IMR-90 (cell line): ENCODE measurements around the gene SLC6A7. TPM values are rescaled to one million over a fixed set of nuclear protein-coding genes. Genes with fewer than 3 reads are reported as not detected.

ENCODE experiments used
- ATAC-seq: fragments of 200-7000 bp; cut with Tn5 transposase; 2 replicates; pipeline ENCODE4 v1.9.1; 2020; ENCODE audit warnings: low read depth, mild to moderate bottlenecking, moderate library complexity
- BruUV-seq: library from RNA; stranded (reverse); fragments of 400-500 nt; replicated peaks from 2 replicates; lab custom pipeline; 2021; lab: Mats Ljungman, UMichigan
- CTCF ChIA-PET: fragments of 300-600 bp; formaldehyde crosslinking; extraction: SDS; loops from one replicate; lab custom pipeline; 2021; ENCODE audit warnings: antibody characterized with exemption; lab: Yijun Ruan, JAX
- POLR2A ChIA-PET: fragments of 300-600 bp; sonication (Branson Sonifier 250); formaldehyde crosslinking; loops from one replicate; lab custom pipeline; 2022; ENCODE audit warnings: antibody characterized with exemption; ENCODE audit not compliant: unreplicated experiment; lab: Charles Lee
- DNase-seq: peaks from one replicate; pipeline ENCODE4 v3.0.0; 2013
- H2AFZ ChIP-seq: replicated peaks from 2 replicates; pipeline ENCODE3; 2013; ENCODE audit warnings: low read length, mild to moderate bottlenecking; ENCODE audit not compliant: poor library complexity
- H2AK5ac ChIP-seq: 2 replicates; pipeline ENCODE4 v1.6.1; 2013; ENCODE audit warnings: low read depth, low read length, inconsistent platforms
- H2AK9ac ChIP-seq: replicated peaks from 2 replicates; pipeline ENCODE3; 2013; ENCODE audit warnings: mild to moderate bottlenecking, low read depth, low read length, moderate library complexity; ENCODE audit not compliant: poor library complexity
- H2BK120ac ChIP-seq: 2 replicates; pipeline ENCODE4 v1.6.1; 2013; ENCODE audit warnings: low read depth, low read length, inconsistent platforms
- H2BK15ac ChIP-seq: 3 replicates; pipeline ENCODE4 v1.6.1; 2013; ENCODE audit warnings: low read depth, low read length, inconsistent platforms
- H2BK20ac ChIP-seq: 2 replicates; pipeline ENCODE4 v1.6.1; 2013; ENCODE audit warnings: low read depth, mild to moderate bottlenecking, inconsistent platforms, low read length, moderate library complexity
- H2BK5ac ChIP-seq: 2 replicates; pipeline ENCODE4 v1.6.1; 2013; ENCODE audit warnings: mild to moderate bottlenecking, low read depth, low read length, inconsistent platforms; ENCODE audit not compliant: poor library complexity, severe bottlenecking
- H3K14ac ChIP-seq: replicated peaks from 2 replicates; pipeline ENCODE4 v1.6.1; 2013; ENCODE audit warnings: low read depth, low read length, inconsistent platforms
- H3K18ac ChIP-seq: 2 replicates; pipeline ENCODE4 v1.6.1; 2013; ENCODE audit warnings: low read depth, low read length, control low read depth
- H3K23ac ChIP-seq: 2 replicates; pipeline ENCODE4 v1.6.1; 2013; ENCODE audit warnings: low read depth, low read length, inconsistent platforms
- H3K27ac ChIP-seq: 2 replicates; pipeline ENCODE4 v1.5.1; 2013; ENCODE audit warnings: mild to moderate bottlenecking, control low read depth, low read length; ENCODE audit not compliant: insufficient read depth
- H3K27me3 ChIP-seq: 2 replicates; pipeline ENCODE4 v1.6.1; 2013; ENCODE audit warnings: low read length; ENCODE audit not compliant: control insufficient read depth, insufficient read depth
- H3K36me3 ChIP-seq: 2 replicates; pipeline ENCODE4 v1.6.1; 2013; ENCODE audit warnings: low read length, mixed read lengths; ENCODE audit not compliant: control insufficient read depth, insufficient read depth
- H3K4ac ChIP-seq: 2 replicates; pipeline ENCODE4 v1.6.1; 2013; ENCODE audit warnings: low read depth, low read length, inconsistent platforms
- H3K4me1 ChIP-seq: 2 replicates; pipeline ENCODE4 v1.6.1; 2013; ENCODE audit warnings: low read length, mixed read lengths; ENCODE audit not compliant: control insufficient read depth, insufficient read depth
- H3K4me2 ChIP-seq: 2 replicates; pipeline ENCODE4 v1.6.1; 2013; ENCODE audit warnings: low read depth, mild to moderate bottlenecking, control low read depth, low read length, moderate library complexity
- H3K4me3 ChIP-seq: 2 replicates; pipeline ENCODE4 v1.5.1; 2013; ENCODE audit warnings: low read depth, mild to moderate bottlenecking, control low read depth, low read length, moderate library complexity; ENCODE audit not compliant: insufficient read depth
- H3K56ac ChIP-seq: 2 replicates; pipeline ENCODE4 v1.6.1; 2013; ENCODE audit warnings: low read length, inconsistent platforms; ENCODE audit not compliant: insufficient read depth; ENCODE audit errors: extremely low read depth
- H3K79me1 ChIP-seq, 2 experiments: 2 replicates each; pipeline ENCODE4 v1.6.1; 2013; ENCODE audit warnings: low read length in 2 of 2, inconsistent platforms in 1 of 2, low read depth in 1 of 2
- H3K9ac ChIP-seq: 2 replicates; pipeline ENCODE4 v1.6.1; 2013; ENCODE audit warnings: low read depth, low read length, control low read depth
- H3K9me1 ChIP-seq: 2 replicates; pipeline ENCODE4 v1.6.1; 2013; ENCODE audit warnings: low read length, inconsistent platforms; ENCODE audit not compliant: insufficient read depth
- H3K9me3 ChIP-seq: 2 replicates; pipeline ENCODE4 v1.6.1; 2013; ENCODE audit warnings: low read length; ENCODE audit not compliant: control insufficient read depth, insufficient read depth
- H4K20me1 ChIP-seq: 2 replicates; pipeline ENCODE4 v1.6.1; 2013; ENCODE audit warnings: low read length, inconsistent platforms; ENCODE audit not compliant: insufficient read depth
- H4K5ac ChIP-seq: 2 replicates; pipeline ENCODE4 v1.6.1; 2013; ENCODE audit warnings: mild to moderate bottlenecking, low read depth, low read length, control low read depth
- H4K8ac ChIP-seq, 2 experiments: 2 replicates each; pipeline ENCODE4 v1.6.1; 2013; ENCODE audit warnings: low read depth in 2 of 2, low read length in 2 of 2, control low read depth in 1 of 2, inconsistent platforms in 1 of 2
- H4K91ac ChIP-seq: 2 replicates; pipeline ENCODE4 v1.6.1; 2013; ENCODE audit warnings: low read depth, low read length, inconsistent platforms; ENCODE audit not compliant: insufficient read depth
- CEBPB ChIP-seq: IDR thresholded peaks from 2 replicates; pipeline ENCODE4 v1.6.1; 2012; ENCODE audit warnings: low read depth, low read length, improper control_type of control experiment
- CTCF ChIP-seq: conservative IDR thresholded peaks from 2 replicates; pipeline ENCODE4 v1.5.1; 2012; ENCODE audit warnings: mild to moderate bottlenecking, low read depth, low read length, improper control_type of control experiment
- ELK1 ChIP-seq: fragments of 150-350 bp; IDR thresholded peaks from 2 replicates; pipeline ENCODE4 v1.6.1; 2016; ENCODE audit warnings: low read depth, mild to moderate bottlenecking, low read length, moderate library complexity, borderline replicate concordance
- MAFK ChIP-seq: IDR thresholded peaks from 2 replicates; pipeline ENCODE4 v1.6.1; 2012; ENCODE audit warnings: low read depth, low read length, improper control_type of control experiment
- MXI1 ChIP-seq: IDR thresholded peaks from 2 replicates; pipeline ENCODE4 v1.6.1; 2012; ENCODE audit warnings: low read depth, mild to moderate bottlenecking, low read length, moderate library complexity, borderline replicate concordance
- NFE2L2 ChIP-seq: fragments of 150-350 bp; IDR thresholded peaks from 2 replicates; pipeline ENCODE4 v1.6.1; 2016; ENCODE audit warnings: low read depth, mild to moderate bottlenecking, low read length
- POLR2A ChIP-seq: IDR thresholded peaks from 2 replicates; pipeline ENCODE4 v1.6.1; 2012; ENCODE audit warnings: mild to moderate bottlenecking, low read depth, low read length
- RAD21 ChIP-seq: IDR thresholded peaks from 2 replicates; pipeline ENCODE4 v1.6.1; 2012; ENCODE audit warnings: low read length, improper control_type of control experiment
- RCOR1 ChIP-seq: IDR thresholded peaks from 2 replicates; pipeline ENCODE4 v1.6.1; 2012; ENCODE audit warnings: mild to moderate bottlenecking, low read length, improper control_type of control experiment; ENCODE audit not compliant: insufficient replicate concordance
- WGBS, 2 experiments: methylation state at CpG; one replicate each; pipeline versions ENCODE4 v1.1.5 to v1.1.7; 2013; ENCODE audit warnings: missing lambda C conversion rate in 2 of 2; ENCODE audit not compliant: insufficient read length in 1 of 2; ENCODE audit errors: extremely low coverage in 2 of 2; 5-methylcytosine and 5-hydroxymethylcytosine counted together
- dilution Hi-C: fragments of 300-500 bp; cut with HindIII; formaldehyde crosslinking; loops from one replicate; pipeline ENCODE4 v1.14.3; 2018; ENCODE audit warnings: low sequenced_read_pairs; ENCODE audit not compliant: unreplicated experiment
- in situ Hi-C: fragments of 300-500 bp; cut with MboI; formaldehyde crosslinking; loops from 3 replicates; pipeline ENCODE4 v1.14.3; 2019; ENCODE audit warnings: low sequenced_read_pairs, inconsistent platforms, mixed read lengths
- intact Hi-C: fragments of 100-400 bp; cut with micrococcal nuclease; formaldehyde crosslinking; loops from 2 replicates; pipeline ENCODE4 v1.10.0; 2022
- polyA plus RNA-seq, 3 experiments: library from polyadenylated mRNA; depleted of rRNA; stranded (reverse); fragments of >200 nt; gene quantifications; 2 replicates each; pipeline ENCODE4 v1.2.3, GENCODE V29; 2012; ENCODE audit warnings: low replicate concordance in 1 of 3
- total RNA-seq: library from RNA; depleted of rRNA; stranded (reverse); fragments of >200 nt; gene quantifications from 2 replicates; pipeline ENCODE4 v1.2.3, GENCODE V29; 2012

SLC6A7 gene
- total and polyA plus RNA-seq, 2 of the 4 experiments (the other 2 are of a cell fraction): under 0.01 TPM; not detected in 1

GRCh38 chr5:150158170-150158949 is 31.5 kb upstream of the SLC6A7 start:
- Histone ChIP-seq H3K9me3 (no peaks in the 10 kb centered on the region), H3K36me3 (peaks cover 4% of the 10 kb centered on the region; the same call in 1 of the 2 replicates), H2AFZ (peak overlapping the region; percentile 79), H3K23ac (peak overlapping the region; percentile 83), H2BK5ac (peak overlapping the region; percentile 38), H3K9ac (no peak overlapping the region), H3K4me2 (no peak overlapping the region), H4K91ac (peak overlapping the region; percentile 89), H3K79me1 (peaks cover 2 to 47% of the 10 kb centered on the region in 2 experiments; a peak in 2 of 4 replicates), H4K20me1 (peaks cover 12% of the 10 kb centered on the region; the same call in 1 of the 2 replicates), H3K4ac (peak overlapping the region; percentile 93), H3K4me1 (peaks cover 30% of the 10 kb centered on the region), H4K5ac (peak overlapping the region; percentile 58), H2BK120ac (peak overlapping the region; percentile 91), H2AK5ac (peak overlapping the region; percentile 98), H2BK20ac (peak overlapping the region; percentile 94), H4K8ac (peak overlapping the region; percentile 5 to 88; a peak in 3 of 4 replicates), H3K27me3 (no peaks in the 10 kb centered on the region), H3K4me3 (no peak overlapping the region), H3K14ac (peak overlapping the region; percentile 87), H3K27ac (peak overlapping the region; percentile 5; the same call in 1 of the 2 replicates), H3K18ac (peak overlapping the region; percentile 42), H3K56ac (peak overlapping the region; percentile 56; the same call in 1 of the 2 replicates), H3K9me1 (peaks cover 35% of the 10 kb centered on the region), H2BK15ac (peak overlapping the region; percentile 77; the same call in 2 of the 3 replicates), H2AK9ac (peak overlapping the region; percentile 74)
- ChIA-PET CTCF (interaction anchor here (1.4 kb wide), 1 partner anchor 28 kb away, joined by 3 read pairs; no protein-coding TSS in a partner anchor), POLR2A (no interaction called here)
- dilution Hi-C loops: no loop called here
- ATAC-seq: no peak
- 100% methylated on average over 1 of the region's 12 CpGs; no CpG with 5 or more reads in 1 of the 2 experiments for WGBS, 2 experiments
- BruUV-seq: no TSS peak
- in situ Hi-C loops: no loop called here
- intact Hi-C loops: no loop called here
- peak; percentile 40 for DNase-seq
- no peak for TF ChIP-seq MAFK
- TF ChIP-seq MXI1: no peak
- TF ChIP-seq POLR2A: no peak
- no peak for TF ChIP-seq NFE2L2
- TF ChIP-seq CTCF: no peak
- no peak for TF ChIP-seq ELK1
- TF ChIP-seq RCOR1: no peak
- TF ChIP-seq RAD21: no peak
- no peak for TF ChIP-seq CEBPB
